ENCODE measurements around the gene DTNA.

DTNA gene

GRCh38 chr18:34789768-34790344 is 79.8 kb downstream of the DTNA start:
- H3K27me3 Mint-ChIP-seq (ENCODE audit: low read depth) = no peaks in the 10 kb centered on the region
- no peak overlapping the region for H3K27ac Mint-ChIP-seq
- peaks cover 19% of the 10 kb centered on the region for H3K36me3 Mint-ChIP-seq (ENCODE audit: low read depth)
- no peak for TF ChIP-seq CTCF (IDR thresholded peaks at IDR 0.05; ENCODE audit: unreplicated experiment in 3 of 3)
- peaks cover 11% of the 10 kb centered on the region for H3K4me1 Mint-ChIP-seq
- H3K9me3 Mint-ChIP-seq = peaks cover 8% of the 10 kb centered on the region
- no peak overlapping the region for H3K4me3 Mint-ChIP-seq

- H3K27me3 Mint-ChIP-seq (ENCODE audit: low read depth) = no peaks in the 10 kb centered on the region
- peaks cover 8% of the 10 kb centered on the region for H3K9me3 Mint-ChIP-seq
- TF ChIP-seq CTCF (IDR thresholded peaks at IDR 0.05; ENCODE audit: unreplicated experiment in 3 of 3) = no peak
- peaks cover 23% of the 10 kb centered on the region for H3K36me3 Mint-ChIP-seq (ENCODE audit: low read depth)
- peak overlapping the region in 2 of 3 experiments; percentile 36 to 38 for H3K27ac Mint-ChIP-seq
- no peak overlapping the region for H3K4me3 Mint-ChIP-seq
- peaks cover 16% of the 10 kb centered on the region for H3K4me1 Mint-ChIP-seq
Observed at GRCh38 chr18:34794348-34794747, 84.2 kb downstream of the DTNA start.

- Mint-ChIP-seq H3K27ac (peak overlapping the region in 1 of 3 experiments; percentile 36), H3K27me3 (ENCODE audit: low read depth) (no peaks in the 10 kb centered on the region), H3K36me3 (ENCODE audit: low read depth) (peaks cover 23% of the 10 kb centered on the region), H3K4me3 (no peak overlapping the region), H3K9me3 (peaks cover 8% of the 10 kb centered on the region), H3K4me1 (peaks cover 16% of the 10 kb centered on the region)
- TF ChIP-seq CTCF (IDR thresholded peaks at IDR 0.05; ENCODE audit: unreplicated experiment in 3 of 3) = no peak
Observed at GRCh38 chr18:34795070-34795732, 85.1 kb downstream of the DTNA start.

GRCh38 chr18:34796035-34796657 is 86.0 kb downstream of the DTNA start:
- no peak overlapping the region for H3K27ac Mint-ChIP-seq
- H3K36me3 Mint-ChIP-seq (ENCODE audit: low read depth) = peaks cover 23% of the 10 kb centered on the region
- peaks cover 16% of the 10 kb centered on the region for H3K4me1 Mint-ChIP-seq
- H3K9me3 Mint-ChIP-seq = peaks cover 8% of the 10 kb centered on the region
- no peak for TF ChIP-seq CTCF (IDR thresholded peaks at IDR 0.05; ENCODE audit: unreplicated experiment in 3 of 3)
- H3K4me3 Mint-ChIP-seq = no peak overlapping the region
- no peaks in the 10 kb centered on the region for H3K27me3 Mint-ChIP-seq (ENCODE audit: low read depth)

GRCh38 chr18:34799291-34799690 is 89.2 kb downstream of the DTNA start:
- Mint-ChIP-seq H3K36me3 (ENCODE audit: low read depth) (peaks cover 6% of the 10 kb centered on the region), H3K4me3 (no peak overlapping the region), H3K27me3 (ENCODE audit: low read depth) (no peaks in the 10 kb centered on the region), H3K4me1 (peaks cover 9% of the 10 kb centered on the region), H3K27ac (no peak overlapping the region), H3K9me3 (no peaks in the 10 kb centered on the region)
- no peak for TF ChIP-seq CTCF (IDR thresholded peaks at IDR 0.05; ENCODE audit: unreplicated experiment in 3 of 3)
